GM19438 (cell line): ENCODE data around the gene CAPZA1.

Experiments
- ATAC-seq: cut with Tn5 transposase; IDR thresholded peaks from one replicate; pipeline ENCODE4 v1.9.1; 2021; ENCODE audit warnings: low read depth; ENCODE audit not compliant: unreplicated experiment

The CAPZA1 gene

DNA sequence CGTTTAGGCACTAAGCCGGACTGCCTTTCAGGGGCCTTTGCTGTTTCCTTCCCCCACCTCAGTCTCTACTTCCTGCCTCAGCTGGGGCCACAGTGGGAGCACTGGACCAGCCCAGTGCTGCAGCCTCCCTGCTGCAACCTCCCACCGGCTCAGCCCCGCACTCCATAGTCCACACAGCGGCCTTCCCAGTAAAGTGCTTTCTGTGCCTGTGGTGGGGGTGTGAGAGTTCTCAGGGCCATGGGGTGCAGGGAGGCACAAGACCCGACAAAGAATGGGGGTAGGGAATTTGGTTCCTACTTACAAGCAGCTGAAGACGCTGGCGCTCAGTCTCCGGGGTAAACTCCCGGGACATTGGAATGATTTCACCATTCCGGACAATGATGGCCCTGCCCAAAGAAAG is 92.0 kb downstream of the CAPZA1 start:
- no peak for ATAC-seq

DNA sequence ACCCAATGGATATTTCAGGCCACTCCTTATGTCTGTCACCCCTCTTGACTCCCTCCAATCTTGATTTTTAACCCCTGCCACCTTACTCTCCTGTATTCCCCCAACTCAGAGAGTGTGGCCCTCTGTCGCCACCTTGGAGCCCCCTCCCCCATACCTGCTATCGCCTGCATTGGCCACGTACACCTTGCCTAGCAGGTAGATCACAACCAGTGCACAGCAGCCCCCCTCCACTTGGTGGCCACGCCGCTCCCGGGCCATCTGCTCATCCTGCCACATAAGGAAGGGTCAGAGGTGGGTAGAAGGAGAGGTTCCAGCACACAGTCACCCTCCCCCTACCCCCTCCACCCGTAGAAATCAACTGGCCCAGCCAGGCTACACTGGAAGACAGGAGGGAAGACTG is 92.6 kb downstream of the CAPZA1 start:
- ATAC-seq = no peak

DNA sequence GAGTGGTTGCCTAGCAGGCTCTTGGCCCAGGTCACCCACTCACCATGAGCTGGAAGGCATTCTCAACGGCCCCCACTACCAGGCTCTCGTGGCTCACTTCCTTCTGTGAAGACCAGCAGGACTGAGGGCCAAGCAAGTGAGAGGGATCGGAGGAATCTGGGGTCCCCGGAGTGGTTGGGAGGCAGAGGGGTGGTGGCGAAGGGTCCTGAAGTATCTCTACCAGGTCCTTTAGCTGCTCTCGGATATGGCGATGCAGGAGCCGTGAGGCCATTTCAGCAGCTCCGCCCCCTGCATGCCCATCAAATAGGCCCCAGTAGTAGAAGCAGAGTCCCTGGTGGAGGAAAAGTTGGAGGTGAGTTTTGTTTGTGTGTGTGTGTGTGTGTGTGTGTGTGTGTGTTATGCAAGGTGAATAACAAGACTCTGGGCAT is 93.1 kb downstream of the CAPZA1 start:
- no peak for ATAC-seq

DNA sequence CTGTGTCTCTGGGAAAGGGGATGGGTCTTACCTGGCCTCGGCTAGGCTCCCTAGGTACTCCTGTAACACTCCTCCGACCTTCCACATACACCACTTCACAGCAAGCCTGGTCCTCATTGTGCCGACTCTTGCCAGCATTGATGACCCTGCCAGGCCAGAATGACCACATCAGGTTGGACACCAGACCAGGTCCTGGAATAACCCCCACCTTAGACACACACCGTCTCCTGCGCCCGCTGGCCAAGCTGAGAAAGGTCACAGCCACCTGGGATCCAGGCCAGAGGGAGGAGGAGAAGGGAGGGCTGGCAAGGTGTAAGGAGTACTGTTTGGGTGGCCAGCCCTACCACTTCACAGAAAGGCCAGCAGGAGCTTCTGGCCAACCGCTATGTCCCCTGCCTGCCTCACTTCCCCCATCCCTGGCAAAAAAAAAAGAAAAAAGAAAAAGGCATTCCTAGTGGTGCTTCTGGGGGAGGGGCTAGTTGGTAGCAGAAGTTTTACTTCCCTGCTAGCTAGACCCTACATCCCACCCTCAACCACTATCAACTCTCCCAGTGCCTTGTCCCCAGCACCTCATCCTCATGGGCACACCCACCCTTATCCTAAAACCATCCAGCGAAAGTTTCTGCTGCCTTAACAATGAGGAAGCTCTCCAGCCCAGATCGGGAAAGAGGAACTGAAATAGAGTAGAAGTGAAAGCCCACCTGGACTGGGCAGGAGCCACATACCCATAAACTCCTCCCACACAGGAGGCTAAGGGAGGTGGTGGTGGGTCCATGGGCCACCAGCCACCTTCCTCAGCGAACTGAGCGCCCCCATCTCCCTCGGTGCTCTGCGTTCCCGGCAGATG is 94.1 kb downstream of the CAPZA1 start:
- peak; percentile 34 for ATAC-seq

DNA sequence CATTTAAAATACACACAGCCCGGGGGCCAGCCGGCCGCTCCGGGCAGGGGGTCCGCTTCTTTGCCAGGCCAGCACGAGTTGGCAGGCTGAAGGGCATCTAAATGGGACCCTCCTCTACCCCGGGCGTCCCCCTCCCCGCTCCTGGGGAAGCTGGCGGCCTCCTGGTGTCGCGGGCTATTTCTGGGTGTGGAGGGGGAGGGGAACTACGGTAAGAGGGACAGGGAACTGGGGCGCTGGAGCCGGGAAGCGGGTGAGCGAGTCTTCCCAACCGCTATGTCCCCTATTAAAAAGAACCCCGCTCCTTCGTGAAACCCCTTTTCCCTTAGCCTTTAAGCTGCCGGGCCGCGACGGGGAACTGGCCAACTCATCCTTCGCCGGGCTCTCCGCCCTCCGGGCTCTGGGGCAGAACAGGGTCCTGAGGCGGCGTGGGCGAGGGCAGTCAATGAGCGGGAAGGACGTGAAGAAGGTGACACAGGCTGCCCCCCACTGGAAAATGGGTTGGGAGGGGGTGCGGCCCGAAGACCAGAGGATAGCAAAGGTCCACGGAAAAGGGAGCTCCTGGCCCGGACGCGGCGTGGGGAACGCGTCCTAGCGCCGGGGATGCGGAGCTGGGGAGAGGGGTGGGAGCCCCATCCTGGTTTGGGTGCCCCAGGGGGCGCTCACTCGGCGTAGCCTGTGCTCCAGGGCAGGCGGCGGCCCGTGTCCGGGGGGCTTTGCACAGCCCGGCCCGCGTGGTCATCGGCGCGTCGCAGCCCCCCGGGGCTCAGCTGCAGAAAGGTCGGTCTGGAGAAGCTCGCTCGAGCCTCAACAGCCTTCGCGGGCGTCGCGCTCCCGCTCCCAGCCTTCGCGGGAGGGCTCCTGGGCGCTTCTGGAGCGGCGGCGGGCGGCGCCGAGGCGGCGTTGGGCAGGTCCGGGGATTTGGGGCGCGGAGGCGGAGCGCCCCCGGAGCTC is 95.0 kb downstream of the CAPZA1 start:
- ATAC-seq = no peak

DNA sequence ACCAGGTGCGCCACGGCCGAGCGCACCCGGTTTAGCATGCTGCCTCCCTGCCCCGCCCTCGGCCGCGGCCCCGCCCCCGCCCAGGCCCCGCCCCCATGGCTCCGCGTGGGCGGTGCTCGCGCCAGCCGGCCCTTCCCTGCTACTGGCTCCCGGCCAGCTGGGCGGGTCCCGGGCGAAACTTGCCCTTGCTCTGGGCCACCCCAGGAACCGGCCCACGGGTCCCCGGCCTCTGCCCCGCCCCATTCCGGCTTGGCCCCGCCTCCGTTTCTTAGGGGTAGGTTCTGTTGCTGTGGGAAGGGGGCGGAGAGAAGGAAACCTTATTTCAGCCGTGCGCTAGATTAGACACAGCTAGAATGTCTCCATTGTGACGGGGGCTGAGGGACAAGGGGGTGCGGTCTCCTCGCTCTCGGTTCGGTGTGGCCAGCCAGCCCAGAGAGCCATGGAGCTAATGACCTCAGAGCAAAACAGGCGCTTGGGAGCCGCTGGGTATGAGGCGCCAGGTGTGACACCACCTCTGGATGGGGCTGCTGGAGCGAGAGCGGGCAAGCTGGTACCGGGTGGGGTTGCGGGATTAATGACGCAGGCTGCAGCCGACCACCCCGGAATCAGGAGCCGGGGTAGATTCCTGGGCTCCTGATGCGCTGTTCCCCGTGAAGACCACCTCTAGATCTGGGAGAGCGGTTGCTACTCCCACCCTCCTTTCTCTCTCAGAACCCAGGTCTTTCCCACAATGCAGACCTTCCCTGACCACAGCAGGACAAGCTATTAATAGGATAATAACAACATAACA is 95.8 kb downstream of the CAPZA1 start, which contains the start of gene PPM1J:
Gene PPM1J, minus strand, starts transcription at position 69 of the 790 bp plus-strand sequence. Its CDS starts 31 bp downstream, at position 38.
- peak; percentile 72 for ATAC-seq

DNA sequence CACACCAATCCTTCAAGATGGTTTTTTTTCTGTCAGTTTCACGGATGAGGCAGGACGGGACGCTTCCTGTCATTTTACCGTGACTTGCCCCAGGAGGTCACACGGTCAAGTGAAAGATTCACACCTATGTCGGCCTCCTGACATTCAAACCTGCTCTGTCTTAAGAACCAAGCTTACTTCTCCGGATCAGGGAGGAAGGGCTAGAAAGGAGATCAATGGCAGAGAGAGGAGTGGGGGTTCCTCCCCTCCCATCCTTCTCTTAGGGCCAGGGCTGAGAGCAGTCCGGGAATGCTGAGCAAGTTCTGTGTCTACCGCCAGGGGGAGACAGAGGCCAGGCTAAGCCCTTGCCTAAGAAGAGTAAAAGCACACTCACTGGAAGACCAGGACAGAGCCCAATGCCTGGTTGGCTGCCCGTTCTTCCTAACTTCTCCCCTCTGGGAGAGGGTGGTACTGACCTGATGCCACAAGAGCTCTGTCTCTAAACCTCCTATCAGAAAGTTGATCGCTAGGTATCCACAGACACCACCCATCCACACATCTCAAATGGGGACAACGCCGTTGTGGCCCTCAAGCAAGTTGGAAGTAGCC is 96.6 kb downstream of the CAPZA1 start:
- peak; percentile 27 for ATAC-seq

DNA sequence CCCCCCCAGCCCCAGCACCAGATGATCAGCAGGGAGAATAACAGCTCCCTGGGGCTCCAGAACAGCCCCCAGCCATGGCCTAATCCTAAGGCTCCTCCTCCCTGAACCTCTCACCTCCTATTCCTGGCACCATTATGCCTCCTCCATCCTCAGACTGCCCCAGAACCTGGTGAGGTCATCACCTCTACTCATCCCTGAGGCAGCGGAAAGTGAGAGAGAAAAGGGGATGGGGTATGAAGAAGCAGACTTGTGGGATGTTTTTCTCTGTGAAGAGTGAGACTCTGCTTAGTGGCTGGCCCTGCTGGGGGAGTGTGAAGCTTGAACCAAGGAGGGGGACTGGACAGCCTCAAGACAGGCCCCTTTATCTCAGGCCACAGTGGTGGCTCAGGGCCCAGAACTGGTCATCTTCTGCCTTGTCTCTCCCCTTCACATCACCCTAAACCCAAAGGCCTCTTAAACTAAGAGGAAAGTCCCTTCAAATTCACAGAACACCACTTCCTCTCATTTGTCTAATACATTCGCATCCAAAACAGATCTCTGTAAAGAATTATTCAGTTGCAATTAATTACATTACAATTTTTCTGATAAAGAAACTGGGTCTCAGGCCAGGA is 97.7 kb downstream of the CAPZA1 start:
- no peak for ATAC-seq

DNA sequence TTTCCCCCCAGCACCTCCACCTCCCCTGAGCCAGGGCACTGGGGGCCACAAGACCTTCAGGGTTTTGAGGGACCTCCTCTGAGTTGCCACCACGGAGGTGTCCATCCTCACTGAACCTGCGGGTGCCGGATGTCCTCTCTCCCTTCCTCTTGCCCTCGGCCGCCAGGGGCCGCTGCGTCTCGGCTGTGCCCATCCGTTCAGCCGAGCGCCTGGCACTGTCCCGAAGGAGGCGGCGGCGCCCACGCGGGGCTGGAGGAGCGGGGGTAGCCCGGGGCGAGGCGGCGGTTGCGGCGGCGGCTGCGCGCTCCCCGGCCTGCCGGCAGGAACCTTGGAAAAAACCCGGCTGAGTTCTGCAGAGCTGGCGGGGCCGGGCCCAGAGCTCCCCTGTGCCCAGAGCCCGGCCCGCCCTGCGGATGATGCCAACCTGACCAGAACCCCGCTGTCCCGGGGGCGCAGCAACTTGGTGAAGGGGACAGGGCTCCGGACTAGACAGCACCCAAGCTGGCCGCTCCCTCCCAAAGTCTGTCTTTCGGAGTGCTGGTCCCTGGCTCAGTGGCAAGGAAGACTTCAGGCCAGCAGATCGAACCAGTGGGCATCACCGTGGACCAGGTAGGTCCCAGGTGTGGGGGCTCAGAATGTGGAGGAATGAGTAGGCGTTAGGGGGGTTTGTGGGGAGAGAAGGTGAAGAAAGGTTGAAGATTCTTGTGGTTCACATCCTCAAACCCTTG is 99.2 kb downstream of the CAPZA1 start:
- no peak for ATAC-seq

DNA sequence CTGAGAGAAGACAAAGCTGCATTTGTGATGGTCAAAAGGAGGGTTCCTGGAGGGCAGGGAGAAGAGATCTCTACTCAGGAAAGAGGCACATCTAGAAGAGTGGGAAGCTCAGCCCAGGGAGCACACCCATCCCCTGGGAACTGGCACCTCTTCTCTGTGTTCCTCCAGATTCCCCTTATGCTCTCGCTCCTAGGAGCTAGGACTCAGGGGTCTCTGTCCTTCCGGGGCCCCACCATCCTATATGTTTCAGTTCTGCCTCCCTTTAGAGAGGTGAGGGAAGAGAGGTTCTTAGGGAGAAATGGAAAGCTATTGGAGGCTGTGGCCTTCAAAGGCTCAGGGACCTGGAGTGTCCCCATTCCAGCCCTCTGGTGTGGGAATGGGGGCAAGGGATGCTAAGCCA is 100.1 kb downstream of the CAPZA1 start:
- ATAC-seq = no peak

DNA sequence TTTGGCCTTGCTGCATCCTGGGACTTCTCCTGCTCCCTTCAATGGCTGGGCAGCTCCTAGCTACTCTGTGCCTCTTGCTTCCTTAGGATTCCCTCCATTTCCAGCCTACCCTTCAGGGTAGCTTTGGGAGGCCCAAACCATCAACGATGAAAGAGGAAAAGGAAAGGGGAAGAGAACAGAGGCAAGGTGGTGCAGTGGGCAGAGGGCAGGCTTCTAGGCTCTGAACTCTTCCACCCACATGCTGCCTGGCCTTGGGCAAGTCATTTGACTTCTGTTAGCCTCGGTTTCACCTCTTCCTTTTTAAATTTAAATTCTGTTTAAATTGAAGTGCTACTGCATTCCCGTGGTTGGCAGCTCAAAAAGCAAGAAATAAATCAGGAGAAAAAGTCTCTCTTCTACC is 101.2 kb downstream of the CAPZA1 start:
- ATAC-seq = no peak
